Ammon's horn (tissue), 1 donor: ENCODE measurements around the gene NDUFS5.
A peak's percentile ranks its signal among the peaks of the same experiment; 100 is the strongest.
"Not testable (repeated sequence)": the region's sequence is repeated elsewhere in the genome, so short reads cannot be mapped to it uniquely, and the experiment has no call there.

ENCODE experiments used
- DNase-seq: peaks from one replicate; pipeline ENCODE4 v3.0.0-alpha.2; 2016; ENCODE audit warnings: low spot score

NDUFS5 gene

DNA sequence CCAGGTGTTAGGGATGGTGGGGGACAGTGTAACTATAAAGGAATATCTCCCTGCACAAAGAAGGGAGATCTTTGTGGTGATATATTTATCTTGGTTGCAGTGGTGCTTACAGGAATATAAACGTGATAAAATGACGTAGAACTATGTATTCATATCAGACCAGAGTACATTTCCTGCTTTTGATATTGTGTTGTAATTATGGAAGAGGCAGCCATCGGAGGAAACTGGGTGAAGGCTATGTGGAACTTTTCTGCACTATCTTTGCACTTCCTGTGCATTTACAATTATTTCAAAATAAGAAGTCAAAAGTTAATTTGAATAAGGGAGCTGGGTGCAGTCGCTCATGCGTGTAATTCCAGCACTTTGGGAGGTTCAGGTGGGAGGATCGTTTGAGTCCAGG lies 37.6 kb downstream of the NDUFS5 start:
- no peak for DNase-seq

- DNase-seq, result no peak
These were observed 39.4 kb downstream of the NDUFS5 start for GRCh38 chr1:39065542-39065941.

DNA sequence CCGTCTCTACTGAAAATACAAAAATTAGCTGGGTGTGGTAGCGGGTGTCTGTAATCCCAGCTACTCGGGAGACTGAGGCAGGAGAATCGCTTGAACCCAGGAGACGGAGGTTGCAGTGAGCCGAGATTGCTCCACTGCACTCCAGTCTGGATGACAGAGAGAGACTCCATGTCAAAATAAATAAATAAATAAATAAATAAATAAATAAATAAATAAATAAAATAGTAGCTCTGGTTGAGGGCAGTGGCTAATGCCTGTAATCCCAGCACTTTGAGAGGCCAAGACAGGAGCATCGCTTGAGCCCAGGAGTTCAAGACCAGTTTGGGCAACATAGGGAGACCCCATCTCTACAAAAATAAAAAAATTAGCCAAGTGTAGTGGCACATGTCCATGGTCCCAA lies 42.1 kb downstream of the NDUFS5 start:
- not testable (repeated sequence) for DNase-seq

DNA sequence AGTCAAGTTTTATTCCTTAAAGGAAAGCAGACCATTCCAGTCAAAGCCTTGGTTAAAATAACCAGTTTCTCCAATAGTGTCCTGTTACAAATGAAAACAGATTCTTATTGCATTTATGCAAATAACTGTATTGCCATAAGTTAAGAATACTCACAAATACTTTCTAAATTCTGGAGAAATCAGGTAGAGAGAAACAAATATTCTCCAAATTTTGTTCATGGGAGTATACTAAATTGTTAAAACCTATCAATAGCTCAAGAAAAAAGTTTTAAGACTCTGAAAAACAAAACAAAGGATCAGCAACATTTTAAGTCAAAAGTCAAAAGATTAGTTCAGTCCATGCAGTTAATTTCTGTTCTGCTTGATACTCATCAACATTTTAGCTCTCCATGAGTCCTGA lies 45.4 kb downstream of the NDUFS5 start:
- not testable (repeated sequence) for DNase-seq

- peak; percentile 64 for DNase-seq
These were observed 50.1 kb downstream of the NDUFS5 start for GRCh38 chr1:39076127-39076798.

- DNase-seq, result no peak
These were observed 50.6 kb downstream of the NDUFS5 start for GRCh38 chr1:39076799-39077148.

- DNase-seq, result no peak
These were observed 54.2 kb downstream of the NDUFS5 start for GRCh38 chr1:39080269-39080826.

DNA sequence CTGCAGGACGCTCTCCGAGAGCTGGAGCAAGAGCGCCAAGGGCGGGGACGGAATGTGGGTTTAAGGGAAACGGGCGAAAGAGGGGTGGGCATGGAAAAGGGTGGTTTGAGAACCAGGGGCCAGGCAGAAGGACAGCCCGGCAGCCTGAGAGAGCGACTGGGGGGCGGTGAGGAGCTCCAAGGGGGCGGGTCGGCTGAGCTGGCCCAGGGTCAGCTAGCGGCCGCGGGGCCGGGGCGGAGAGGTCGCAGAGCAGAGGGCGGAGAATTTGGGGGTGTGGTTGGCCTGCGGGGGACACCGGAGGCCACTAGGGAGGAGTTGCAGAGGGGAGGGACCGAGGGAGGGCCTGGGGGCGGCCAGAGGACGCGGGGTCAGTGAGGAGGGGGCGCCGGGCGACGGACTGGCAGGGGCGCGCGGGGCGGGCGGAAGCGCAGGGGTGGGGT lies 54.7 kb downstream of the NDUFS5 start:
- DNase-seq, result peak; percentile 19

DNA sequence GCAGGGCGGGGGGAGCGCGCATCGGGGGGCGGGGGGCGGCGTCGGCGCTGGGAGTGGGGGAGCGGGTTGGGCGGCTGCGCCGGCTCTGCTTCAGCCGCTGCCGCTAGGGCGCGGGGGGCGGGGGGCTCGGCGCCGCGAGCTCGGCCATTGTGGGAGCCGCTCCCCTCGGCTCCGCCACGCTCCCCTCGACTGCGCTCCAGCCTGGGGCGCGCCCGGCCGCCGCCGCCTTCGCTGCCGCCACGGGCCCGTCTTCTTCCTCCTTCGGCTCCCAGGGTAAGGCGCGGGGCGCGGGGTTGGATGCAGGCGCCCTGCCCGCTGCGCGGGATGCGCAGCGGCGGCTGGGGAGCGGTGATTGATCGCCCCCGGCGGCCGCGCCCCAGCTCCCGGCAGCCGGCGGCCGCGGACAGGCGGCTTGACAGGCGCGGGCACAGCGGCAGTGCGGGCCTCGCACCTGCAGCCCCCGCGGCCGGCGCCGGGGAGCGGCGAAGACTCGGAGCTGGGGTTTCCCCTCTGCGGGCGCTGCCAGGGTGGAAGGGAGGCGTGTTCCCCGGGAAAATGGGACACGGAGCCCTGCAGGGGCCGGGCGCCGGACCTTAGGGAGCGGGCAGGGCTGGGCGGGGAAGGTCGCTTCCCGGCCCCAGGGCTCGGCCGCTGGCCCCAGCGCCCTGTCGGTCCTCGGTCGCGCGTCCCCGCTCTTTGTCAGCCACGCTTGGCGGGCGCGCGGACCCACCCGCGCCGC lies 55.3 kb downstream of the NDUFS5 start:
- DNase-seq, result peak; percentile 15

- DNase-seq, result no peak
These were observed 56.1 kb downstream of the NDUFS5 start for GRCh38 chr1:39082010-39082799.

DNA sequence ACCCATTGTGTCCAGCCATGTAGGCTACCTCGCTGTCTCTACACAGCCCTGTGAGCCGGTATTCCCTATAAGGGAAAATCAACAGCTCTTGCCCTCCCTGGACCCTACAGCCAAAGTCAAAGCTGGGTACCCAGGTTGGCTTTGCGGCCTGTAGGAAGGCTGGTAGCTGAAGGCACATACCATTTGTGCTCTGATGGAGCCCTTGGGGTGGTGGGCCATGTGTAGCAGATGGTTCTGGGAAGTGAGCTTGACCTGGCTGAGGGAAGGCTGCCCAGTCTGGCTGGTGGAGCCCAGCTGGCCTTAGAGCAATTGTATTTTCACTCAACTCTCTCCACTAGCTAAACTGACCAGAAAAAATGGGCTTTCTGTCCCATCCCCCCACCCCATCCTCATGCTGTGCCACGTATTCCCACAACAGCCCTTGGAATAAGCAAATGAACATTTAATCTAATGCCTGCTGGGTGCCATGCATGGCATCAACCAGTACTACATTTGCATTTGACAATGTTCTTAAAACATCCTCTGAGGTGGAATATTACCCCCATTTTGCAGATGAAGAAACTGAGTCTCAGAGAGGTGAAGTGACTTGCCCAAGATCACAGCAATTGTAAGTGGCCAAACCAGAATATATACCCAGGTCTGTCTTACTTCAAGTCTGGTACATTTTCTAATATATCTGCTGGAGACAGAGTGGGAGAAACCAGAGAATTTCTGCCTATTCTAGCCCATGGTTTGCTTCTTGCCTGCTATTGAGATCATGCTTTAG lies 56.8 kb downstream of the NDUFS5 start:
- DNase-seq, result no peak

- no peak for DNase-seq
These were observed 58.0 kb downstream of the NDUFS5 start for GRCh38 chr1:39084191-39084590.
